ENCODE data around the gene TBC1D22A.

Gene TBC1D22A

GRCh38 chr22:46964773-46965550 is 202.5 kb downstream of the TBC1D22A start:
- no peaks in the 10 kb centered on the region for H3K9me3 ChIP-seq (ENCODE audit: low read length)
- no peak overlapping the region for H3K27ac ChIP-seq (ENCODE audit: low read depth, low read length, poor library complexity, severe bottlenecking)
- no peak overlapping the region for H3K9ac ChIP-seq (ENCODE audit: low read length)
- H4K20me1 ChIP-seq (ENCODE audit: insufficient read depth, low read length) = no peaks in the 10 kb centered on the region
- no peak overlapping the region for H3K4me3 ChIP-seq (ENCODE audit: low read depth, low read length, poor library complexity, severe bottlenecking)
- H3K9me2 ChIP-seq (ENCODE audit: low read depth, low read length) = no peaks in the 10 kb centered on the region
- no peaks in the 10 kb centered on the region for H3K79me2 ChIP-seq (ENCODE audit: insufficient read depth, low read length)
- no peaks in the 10 kb centered on the region for H3F3A ChIP-seq (ENCODE audit: insufficient read depth, low read length)
- H3K4me1 ChIP-seq (ENCODE audit: insufficient read depth, low read length, severe bottlenecking) = peaks cover 2% of the 10 kb centered on the region
- TF ChIP-seq EZH2 (IDR thresholded peaks at IDR 0.05; ENCODE audit: borderline replicate concordance, low read length) (no peak), CTCF (IDR thresholded peaks at IDR 0.05; ENCODE audit: low read length) (no peak)
- no peak overlapping the region for H2AFZ ChIP-seq (ENCODE audit: low read length)
- no peaks in the 10 kb centered on the region for H3K36me3 ChIP-seq (ENCODE audit: insufficient read depth, low read length)
- H3K4me2 ChIP-seq (ENCODE audit: low read length) = no peak overlapping the region
- H3K27me3 ChIP-seq (ENCODE audit: insufficient read depth, low read length) = no peaks in the 10 kb centered on the region

GRCh38 chr22:46965555-46966494 is 203.4 kb downstream of the TBC1D22A start:
- H2AFZ ChIP-seq (ENCODE audit: low read length) = no peak overlapping the region
- H3K36me3 ChIP-seq (ENCODE audit: insufficient read depth, low read length) = no peaks in the 10 kb centered on the region
- H3K4me3 ChIP-seq (ENCODE audit: low read depth, low read length, poor library complexity, severe bottlenecking) = no peak overlapping the region
- no peak for TF ChIP-seq EZH2 (IDR thresholded peaks at IDR 0.05; ENCODE audit: borderline replicate concordance, low read length)
- TF ChIP-seq CTCF (IDR thresholded peaks at IDR 0.05; ENCODE audit: low read length) = no peak
- no peaks in the 10 kb centered on the region for H3K9me2 ChIP-seq (ENCODE audit: low read depth, low read length)
- no peaks in the 10 kb centered on the region for H3K27me3 ChIP-seq (ENCODE audit: insufficient read depth, low read length)
- no peaks in the 10 kb centered on the region for H4K20me1 ChIP-seq (ENCODE audit: insufficient read depth, low read length)
- H3K9ac ChIP-seq (ENCODE audit: low read length) = no peak overlapping the region
- H3F3A ChIP-seq (ENCODE audit: insufficient read depth, low read length) = no peaks in the 10 kb centered on the region
- H3K27ac ChIP-seq (ENCODE audit: low read depth, low read length, poor library complexity, severe bottlenecking) = no peak overlapping the region
- no peaks in the 10 kb centered on the region for H3K79me2 ChIP-seq (ENCODE audit: insufficient read depth, low read length)
- no peak overlapping the region for H3K4me2 ChIP-seq (ENCODE audit: low read length)
- peaks cover 5% of the 10 kb centered on the region for H3K4me1 ChIP-seq (ENCODE audit: insufficient read depth, low read length, severe bottlenecking)
- H3K9me3 ChIP-seq (ENCODE audit: low read length) = no peaks in the 10 kb centered on the region

- H2AFZ ChIP-seq (ENCODE audit: low read length) = no peak overlapping the region
These were observed 204.0 kb downstream of the TBC1D22A start for GRCh38 chr22:46966495-46966845.

More at GRCh38 chr22:46966495-46966845, 204.0 kb downstream of the TBC1D22A start:
- no peaks in the 10 kb centered on the region for H3K79me2 ChIP-seq (ENCODE audit: insufficient read depth, low read length)
- no peaks in the 10 kb centered on the region for H3K9me3 ChIP-seq (ENCODE audit: low read length)
- no peak overlapping the region for H3K4me3 ChIP-seq (ENCODE audit: low read depth, low read length, poor library complexity, severe bottlenecking)
- no peak overlapping the region for H3K27ac ChIP-seq (ENCODE audit: low read depth, low read length, poor library complexity, severe bottlenecking)
- H3K9ac ChIP-seq (ENCODE audit: low read length) = no peak overlapping the region
- H3F3A ChIP-seq (ENCODE audit: insufficient read depth, low read length) = no peaks in the 10 kb centered on the region
- H4K20me1 ChIP-seq (ENCODE audit: insufficient read depth, low read length) = no peaks in the 10 kb centered on the region
- H3K9me2 ChIP-seq (ENCODE audit: low read depth, low read length) = no peaks in the 10 kb centered on the region
- no peak for TF ChIP-seq EZH2 (IDR thresholded peaks at IDR 0.05; ENCODE audit: borderline replicate concordance, low read length)
- TF ChIP-seq CTCF (IDR thresholded peaks at IDR 0.05; ENCODE audit: low read length) = no peak
- no peak overlapping the region for H3K4me2 ChIP-seq (ENCODE audit: low read length)
- H3K4me1 ChIP-seq (ENCODE audit: insufficient read depth, low read length, severe bottlenecking) = peaks cover 10% of the 10 kb centered on the region
- no peaks in the 10 kb centered on the region for H3K36me3 ChIP-seq (ENCODE audit: insufficient read depth, low read length)
- H3K27me3 ChIP-seq (ENCODE audit: insufficient read depth, low read length) = no peaks in the 10 kb centered on the region
